HTR-8/SVneo (cell line): ENCODE data around the gene REEP1.
"Not testable (repeated sequence)": the region's sequence is repeated elsewhere in the genome, so short reads cannot be mapped to it uniquely, and the experiment has no call there.

Experiments
- DNase-seq: peaks from one replicate; pipeline ENCODE4 v3.0.0; 2011; ENCODE audit warnings: low spot score, mixed read lengths; ENCODE audit not compliant: insufficient read length
- FAIRE-seq: peaks from 2 replicates; lab custom pipeline; 2011; peaks lifted over from hg19 to GRCh38; lab: Jason Lieb, UNC

Gene REEP1

GRCh38 chr2:86230961-86231360, 106.5 kb downstream of the REEP1 start:
- FAIRE-seq (no peak), DNase-seq (no peak)

GRCh38 chr2:86229221-86229620, 108.2 kb downstream of the REEP1 start:
- FAIRE-seq (no peak), DNase-seq (no peak)

DNA sequence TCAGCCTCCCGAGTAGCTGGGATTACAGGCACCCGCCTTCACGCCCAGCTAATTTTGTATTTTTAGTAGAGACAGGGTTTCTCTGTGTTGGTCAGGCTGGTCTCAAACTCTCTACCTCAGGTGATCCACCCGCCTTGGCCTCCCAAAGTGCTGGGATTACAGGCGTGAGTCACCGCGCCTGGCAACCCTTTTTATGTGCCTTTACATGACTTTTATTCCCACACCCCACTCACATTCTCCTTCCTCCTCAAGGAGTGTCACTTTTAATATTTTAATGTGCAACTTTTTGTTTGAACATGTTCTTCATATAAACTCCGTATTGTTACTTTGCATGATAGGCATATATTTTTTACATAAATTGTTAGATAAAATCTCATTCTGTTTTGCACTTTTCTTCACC, 108.9 kb downstream of the REEP1 start:
- not testable (repeated sequence) for DNase-seq, FAIRE-seq

- DNase-seq (no peak), FAIRE-seq (no peak)
These were observed 109.7 kb downstream of the REEP1 start for GRCh38 chr2:86227685-86228084.

GRCh38 chr2:86226636-86227520, 110.5 kb downstream of the REEP1 start:
- DNase-seq (no peak), FAIRE-seq (no peak)

GRCh38 chr2:86226070-86226469, 111.4 kb downstream of the REEP1 start:
- DNase-seq = no peak
- FAIRE-seq = no peak

GRCh38 chr2:86225581-86225980, 111.8 kb downstream of the REEP1 start:
- DNase-seq (no peak), FAIRE-seq (no peak)

GRCh38 chr2:86224645-86225355, 112.6 kb downstream of the REEP1 start:
- DNase-seq = no peak
- FAIRE-seq = no peak

DNA sequence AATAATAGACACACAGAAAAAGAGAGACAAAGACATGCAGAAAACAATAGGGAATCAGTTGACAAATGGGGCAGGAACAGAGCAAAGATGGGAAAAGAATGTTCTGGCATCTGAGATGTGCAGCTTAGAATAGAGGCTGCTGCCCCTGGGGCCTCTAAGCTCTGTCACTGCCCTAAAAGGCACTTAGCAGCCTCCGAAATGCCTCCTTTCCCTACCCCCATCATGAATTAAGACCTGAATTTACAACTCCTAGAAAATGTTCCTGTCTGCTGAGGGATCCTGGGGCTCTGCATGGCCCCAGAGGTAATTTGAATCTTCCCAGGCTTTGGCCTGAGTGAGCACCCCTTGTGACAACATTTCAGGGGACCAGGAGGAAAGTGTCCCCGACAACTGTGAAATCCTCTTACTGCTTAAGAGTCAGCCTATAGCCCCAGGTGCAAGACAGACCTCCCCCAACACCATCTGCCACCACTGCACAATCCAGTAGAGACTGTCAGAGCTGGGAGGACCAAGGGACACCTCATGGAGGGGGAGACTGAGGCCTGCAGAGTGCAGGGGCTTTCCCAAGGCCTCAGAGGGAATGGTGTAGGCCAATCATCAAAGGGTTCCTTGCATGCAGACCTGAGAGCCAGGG, 113.4 kb downstream of the REEP1 start:
- DNase-seq (no peak), FAIRE-seq (no peak)

DNA sequence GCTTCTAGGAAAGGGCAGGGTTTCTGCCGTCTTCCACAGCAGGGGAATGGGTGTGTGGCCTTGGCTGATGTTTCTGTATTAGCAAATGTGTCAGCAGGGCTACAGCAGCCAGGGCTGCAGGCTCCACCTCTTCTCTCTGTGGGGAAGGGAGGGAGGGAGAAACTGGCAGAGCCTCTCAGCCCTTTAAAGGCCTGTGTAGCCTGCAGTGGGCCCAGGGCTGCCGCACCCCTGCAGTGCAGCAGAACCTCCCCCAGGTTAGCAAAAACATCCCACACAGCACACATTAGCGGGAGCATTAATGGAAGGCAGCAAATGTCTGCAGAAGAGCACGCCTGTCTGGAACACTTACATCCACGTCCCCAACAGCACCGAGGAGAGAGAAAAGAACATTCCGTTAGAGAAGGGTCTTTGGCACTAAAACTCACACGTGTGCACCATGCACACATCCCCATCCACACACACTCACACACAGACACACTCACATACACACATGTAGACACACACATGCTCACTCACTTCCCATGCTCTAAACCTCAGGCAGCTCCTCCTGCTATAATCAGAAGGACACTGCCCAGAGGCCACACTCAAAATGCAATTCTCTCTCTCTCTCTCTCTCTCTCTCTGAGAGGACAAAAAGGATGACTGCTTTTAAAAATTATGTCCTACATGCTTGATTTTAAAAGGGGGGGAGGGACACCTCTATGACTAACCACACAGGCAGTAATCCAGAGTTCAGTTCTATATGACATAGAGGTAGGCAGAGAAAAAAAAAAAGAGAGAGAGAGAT, 114.1 kb downstream of the REEP1 start:
- no peak for DNase-seq
- no peak for FAIRE-seq

- no peak for FAIRE-seq
- peak; percentile 45 for DNase-seq
These were observed 116.3 kb downstream of the REEP1 start for GRCh38 chr2:86221066-86221684.

DNA sequence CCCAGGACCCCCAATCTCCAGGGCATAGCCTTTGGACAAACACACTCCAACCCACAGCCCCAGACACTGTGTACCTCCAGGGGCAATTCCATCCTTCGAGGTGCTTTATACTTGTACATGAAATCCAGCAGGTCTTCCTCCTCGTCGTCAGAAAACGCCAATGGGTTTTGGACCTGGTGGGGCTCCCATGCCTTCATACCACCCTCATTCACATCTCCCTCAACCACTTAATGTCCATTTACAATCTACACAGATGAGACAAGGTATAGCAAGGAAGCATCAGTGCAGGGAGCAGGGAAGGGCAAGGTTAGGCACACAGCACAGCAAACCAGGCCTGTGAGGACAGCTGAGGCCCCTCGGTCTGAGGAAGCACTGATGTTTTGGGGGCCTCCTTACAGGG, 117.5 kb downstream of the REEP1 start:
- FAIRE-seq = no peak
- no peak for DNase-seq

DNA sequence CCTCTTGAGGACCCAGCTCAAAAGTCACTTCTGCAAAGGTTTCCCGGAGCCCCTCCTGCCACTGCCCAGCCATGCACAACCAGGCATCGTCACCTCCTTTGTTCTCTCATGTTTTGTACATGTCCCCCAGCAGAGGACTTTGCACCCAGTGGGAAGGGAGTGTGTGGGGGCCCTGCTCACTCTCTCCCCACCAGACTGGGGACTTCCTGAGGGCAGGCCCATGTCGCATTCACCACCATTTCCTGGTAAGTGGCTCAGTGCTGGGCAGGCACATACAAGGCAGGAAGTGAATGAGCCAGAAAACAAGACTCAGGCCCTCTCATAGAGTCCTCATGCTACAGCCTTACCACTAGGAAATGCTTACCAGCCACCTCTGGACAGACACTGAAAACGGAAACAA, 119.3 kb downstream of the REEP1 start:
- FAIRE-seq = no peak
- DNase-seq = no peak

- no peak for FAIRE-seq
These were observed 120.6 kb downstream of the REEP1 start for GRCh38 chr2:86216575-86217555.

DNA sequence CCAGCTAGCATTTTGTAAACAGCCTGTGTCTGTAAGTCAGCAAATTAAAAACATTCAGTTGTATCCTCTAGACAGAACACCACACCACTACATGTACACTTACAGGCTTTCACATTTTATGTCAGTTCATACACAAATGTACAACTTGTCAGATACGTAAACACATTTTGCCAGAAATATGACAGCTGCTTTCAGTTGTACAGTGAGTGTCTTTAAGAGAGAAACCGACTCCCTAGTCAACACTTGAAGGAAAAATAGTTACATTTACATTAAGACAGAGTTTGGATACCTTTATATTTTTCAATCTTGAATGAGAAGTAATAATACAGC, 123.0 kb downstream of the REEP1 start:
- FAIRE-seq (no peak), DNase-seq (no peak)

More at GRCh38 chr2:86216575-86217555, 120.6 kb downstream of the REEP1 start:
- DNase-seq = no peak

DNA sequence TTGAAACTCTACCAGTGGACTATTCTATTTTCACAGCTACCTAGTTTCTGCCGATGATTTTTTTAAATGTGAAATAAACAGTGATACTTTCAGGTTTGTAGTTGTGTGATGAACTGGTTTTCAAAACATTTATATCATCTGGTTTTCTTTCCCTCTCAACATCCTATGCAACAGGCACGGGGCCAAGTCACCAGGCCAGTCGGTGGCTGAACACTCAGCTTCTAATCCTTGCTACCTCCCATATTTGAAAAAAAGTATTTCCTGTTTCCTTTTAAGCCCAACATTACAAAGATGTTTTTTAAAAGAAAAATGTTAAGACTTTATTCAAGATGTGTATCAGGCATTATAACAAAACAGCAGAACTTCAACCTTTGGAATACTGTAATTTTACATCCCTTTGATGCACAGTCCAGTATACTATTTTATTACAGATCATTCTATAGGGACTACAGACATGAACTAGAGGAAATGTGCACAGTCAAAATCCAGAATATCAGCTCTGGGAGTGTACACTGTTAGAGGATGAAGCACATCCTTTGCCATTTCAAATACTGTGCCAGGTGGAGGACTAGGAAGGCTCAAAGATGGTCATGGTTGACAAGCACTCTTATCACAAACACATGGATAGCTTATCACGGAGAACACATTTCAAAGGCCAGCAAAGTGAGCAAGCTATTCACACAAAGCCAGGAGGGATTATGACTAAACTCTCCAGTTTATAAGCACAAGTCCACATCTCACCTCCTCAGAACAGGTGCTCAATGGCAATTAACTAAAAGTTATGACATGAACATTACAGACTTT, 123.5 kb downstream of the REEP1 start:
- FAIRE-seq = no peak
- DNase-seq = no peak

DNA sequence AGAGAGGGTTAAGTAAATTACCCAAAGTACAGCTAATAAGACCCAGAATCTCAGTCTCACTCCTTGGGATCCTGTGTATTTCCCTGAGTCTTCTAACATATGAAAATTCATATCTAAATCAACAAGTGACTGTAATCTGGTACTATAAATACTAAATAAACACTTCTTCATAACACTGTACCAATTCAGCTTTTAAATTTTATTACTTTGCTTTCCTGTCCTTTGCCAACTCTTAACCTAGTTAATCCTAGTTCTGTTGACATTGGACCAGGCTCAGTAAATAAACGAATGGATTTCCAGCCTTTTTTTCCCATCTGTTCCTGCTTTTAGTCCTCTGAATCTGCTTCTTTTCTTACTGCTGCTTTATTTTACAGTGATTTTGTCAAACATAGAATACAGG, 124.4 kb downstream of the REEP1 start:
- FAIRE-seq (no peak), DNase-seq (no peak)

DNA sequence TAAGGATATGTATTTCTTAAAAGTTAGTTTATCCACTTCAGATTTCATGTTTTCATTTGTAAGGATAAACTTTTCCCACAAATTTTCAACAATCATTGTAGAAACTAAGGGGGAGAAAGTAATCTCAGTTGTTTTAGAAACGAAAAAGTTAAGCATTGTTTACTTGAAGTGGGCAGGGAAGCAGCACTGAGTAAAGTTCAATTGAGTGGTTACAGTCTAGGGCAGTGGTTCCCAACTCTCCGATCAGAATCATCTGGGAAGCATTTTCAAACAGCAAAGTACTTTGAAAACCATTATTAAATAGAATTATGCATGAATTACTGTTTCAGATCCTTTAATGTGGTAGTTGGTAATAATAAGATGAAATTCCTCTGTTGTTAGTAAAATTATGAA, 125.6 kb downstream of the REEP1 start:
- DNase-seq (no peak), FAIRE-seq (no peak)
